GM12875 (cell line): ENCODE results near the gene C12orf76.
A peak's percentile ranks its signal among the peaks of the same experiment; 100 is the strongest.
"Not testable (repeated sequence)": the region's sequence is repeated elsewhere in the genome, so short reads cannot be mapped to it uniquely, and the experiment has no call there.

Experiments
- H3K4me3 ChIP-seq: one replicate; pipeline ENCODE4 v1.5.1; 2011; ENCODE audit warnings: low read depth, low read length, control low read depth
- TF ChIP-seq, protein P1 (sequence below): IDR thresholded peaks from 2 replicates; pipeline ENCODE4 v1.5.1; 2011; ENCODE audit warnings: low read depth, mild to moderate bottlenecking, control low read depth, inconsistent platforms, low read length, moderate library complexity, borderline replicate concordance; ENCODE audit not compliant: insufficient read depth

Gene C12orf76

DNA sequence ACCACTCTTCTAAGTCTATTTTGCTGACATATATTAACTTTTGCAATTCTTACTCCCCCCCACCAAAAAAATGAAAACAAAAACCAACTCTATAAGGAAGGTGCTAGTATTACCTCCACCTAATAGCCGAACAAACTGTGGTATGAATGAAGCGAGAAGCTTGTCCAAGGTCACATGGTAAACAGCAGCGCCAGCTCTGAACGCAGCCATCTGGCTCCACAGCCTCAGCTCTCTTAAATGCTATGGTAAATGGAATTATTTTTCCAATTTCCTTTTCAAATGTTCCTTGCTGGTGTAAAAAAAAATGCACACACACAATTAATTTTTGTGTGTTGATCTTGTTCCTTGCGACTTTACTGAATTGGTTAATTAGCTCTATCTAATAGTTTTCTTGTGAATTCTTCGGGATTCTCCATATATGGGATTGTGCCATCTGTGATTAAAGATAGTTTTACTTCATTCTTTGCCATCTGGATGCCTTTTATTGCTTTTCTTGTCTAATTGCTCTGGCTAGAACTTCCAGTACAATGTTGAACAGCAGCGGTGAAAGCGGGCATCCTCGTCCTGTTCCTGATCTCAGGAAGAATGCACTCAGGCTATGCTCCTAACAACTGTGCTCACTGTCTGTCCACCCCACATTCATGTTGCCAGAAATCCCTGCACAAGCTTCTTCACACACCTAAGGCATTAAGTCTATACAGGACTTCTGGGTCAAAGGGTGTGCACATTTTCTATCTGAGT lies 10.7 kb upstream of the C12orf76 start:
- TF ChIP-seq, protein P1, sequence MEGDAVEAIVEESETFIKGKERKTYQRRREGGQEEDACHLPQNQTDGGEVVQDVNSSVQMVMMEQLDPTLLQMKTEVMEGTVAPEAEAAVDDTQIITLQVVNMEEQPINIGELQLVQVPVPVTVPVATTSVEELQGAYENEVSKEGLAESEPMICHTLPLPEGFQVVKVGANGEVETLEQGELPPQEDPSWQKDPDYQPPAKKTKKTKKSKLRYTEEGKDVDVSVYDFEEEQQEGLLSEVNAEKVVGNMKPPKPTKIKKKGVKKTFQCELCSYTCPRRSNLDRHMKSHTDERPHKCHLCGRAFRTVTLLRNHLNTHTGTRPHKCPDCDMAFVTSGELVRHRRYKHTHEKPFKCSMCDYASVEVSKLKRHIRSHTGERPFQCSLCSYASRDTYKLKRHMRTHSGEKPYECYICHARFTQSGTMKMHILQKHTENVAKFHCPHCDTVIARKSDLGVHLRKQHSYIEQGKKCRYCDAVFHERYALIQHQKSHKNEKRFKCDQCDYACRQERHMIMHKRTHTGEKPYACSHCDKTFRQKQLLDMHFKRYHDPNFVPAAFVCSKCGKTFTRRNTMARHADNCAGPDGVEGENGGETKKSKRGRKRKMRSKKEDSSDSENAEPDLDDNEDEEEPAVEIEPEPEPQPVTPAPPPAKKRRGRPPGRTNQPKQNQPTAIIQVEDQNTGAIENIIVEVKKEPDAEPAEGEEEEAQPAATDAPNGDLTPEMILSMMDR = no peak
- no peak overlapping the region for H3K4me3 ChIP-seq

DNA sequence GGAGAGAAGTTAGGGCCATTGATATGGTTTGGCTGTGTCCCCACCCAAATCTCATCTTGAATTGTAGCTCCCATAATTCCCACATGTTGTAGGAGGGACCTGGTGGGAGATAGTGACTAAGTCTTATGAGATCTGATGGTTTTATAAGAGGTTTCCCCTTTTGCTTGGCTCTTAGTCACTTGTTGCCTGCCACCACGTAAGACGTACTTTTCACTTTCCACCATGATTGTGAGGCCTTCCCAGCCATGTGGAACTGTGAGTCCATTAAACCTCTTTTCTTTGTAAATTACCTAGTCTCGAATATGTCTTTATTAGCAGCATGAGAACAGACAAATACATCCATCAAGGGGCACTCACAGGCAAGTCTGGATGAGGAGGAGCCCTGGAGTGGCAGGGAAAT lies 8.3 kb upstream of the C12orf76 start:
- H3K4me3 ChIP-seq = not testable (repeated sequence)

DNA sequence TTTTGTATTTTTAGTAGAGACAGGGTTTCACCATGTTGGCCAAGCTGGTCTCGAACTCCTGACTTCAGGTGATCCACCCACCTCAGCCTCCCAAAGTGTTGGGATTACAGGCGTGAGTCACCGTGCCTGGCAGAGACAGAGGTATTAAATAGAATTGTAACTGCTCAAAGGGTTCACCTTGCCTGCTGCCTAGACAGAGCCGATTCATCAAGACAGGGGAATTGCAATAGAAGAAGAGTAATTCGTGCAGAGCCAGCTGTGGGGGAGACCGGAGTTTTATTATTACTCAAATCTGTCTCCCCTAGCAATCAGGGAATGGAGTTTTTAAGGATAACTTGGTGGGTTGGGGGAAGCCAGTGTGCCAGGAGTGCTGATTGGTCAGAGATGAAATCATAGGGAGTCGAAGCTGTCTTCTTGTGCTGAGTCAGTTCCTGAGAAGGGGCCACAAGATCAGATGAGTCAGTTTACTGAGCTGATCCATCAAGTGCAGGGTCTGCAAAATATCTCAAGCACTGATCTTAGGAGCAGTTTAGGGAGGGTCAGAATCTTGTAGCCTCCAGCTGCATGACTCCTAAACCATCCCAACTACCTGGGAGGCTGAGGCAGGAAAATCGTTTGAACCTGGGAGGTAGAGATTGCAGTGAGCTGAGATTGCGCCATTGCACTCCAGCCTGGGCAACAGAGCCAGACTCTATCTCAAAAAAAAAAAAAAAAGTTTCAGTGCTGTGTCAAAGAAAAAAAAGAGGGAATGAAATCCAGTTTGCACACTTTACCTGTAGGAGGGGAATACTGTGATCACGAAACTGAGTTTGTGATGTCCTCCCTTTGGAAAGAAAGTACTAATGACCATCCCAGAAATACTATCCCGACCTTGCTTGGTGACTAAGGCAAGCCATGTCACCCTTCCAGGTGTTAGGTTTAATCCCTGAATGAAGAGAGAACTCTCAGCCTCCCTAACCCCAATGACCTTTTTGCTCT lies 7.3 kb upstream of the C12orf76 start:
- not testable (repeated sequence) for H3K4me3 ChIP-seq

DNA sequence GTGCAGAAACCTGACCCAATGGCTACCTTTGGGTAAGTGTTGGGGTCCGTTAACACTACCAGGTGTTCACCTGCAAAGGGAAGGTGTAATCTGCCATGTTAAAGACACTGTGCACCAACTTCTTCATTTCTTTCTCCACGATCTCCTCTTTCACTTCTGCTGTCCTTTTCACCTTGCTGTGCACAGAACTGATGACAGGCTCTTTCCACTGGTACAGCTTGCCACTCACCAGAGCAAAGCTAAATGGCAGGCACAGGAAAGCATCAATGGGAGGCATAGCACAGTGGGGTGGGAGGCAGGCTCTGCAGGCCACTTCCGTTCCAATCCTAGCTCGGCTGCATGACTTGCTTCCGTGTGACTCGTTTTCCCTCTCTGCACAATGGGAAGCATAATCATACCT lies 2.6 kb upstream of the C12orf76 start:
- H3K4me3 ChIP-seq = no peak overlapping the region
- TF ChIP-seq, protein P1 = no peak

DNA sequence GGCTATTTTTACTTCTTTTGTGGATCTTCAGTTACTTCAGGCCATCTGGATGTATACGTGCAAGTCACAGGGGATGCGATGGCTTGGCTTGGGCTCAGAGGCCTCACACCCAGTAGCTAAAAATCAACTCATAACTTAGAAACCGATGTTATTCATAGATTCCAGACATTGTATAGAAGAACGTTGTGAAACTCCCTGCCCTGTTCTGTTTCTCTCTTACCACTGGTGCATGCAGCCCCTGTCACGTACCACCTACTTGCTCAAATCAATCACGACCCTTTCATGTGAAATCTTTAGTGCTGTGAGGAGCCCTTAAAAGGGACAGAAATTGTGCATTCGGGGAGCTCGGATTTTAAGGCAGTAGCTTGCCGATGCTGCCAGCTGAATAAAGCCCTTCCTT lies 1.3 kb upstream of the C12orf76 start:
- H3K4me3 ChIP-seq = not testable (repeated sequence)

DNA sequence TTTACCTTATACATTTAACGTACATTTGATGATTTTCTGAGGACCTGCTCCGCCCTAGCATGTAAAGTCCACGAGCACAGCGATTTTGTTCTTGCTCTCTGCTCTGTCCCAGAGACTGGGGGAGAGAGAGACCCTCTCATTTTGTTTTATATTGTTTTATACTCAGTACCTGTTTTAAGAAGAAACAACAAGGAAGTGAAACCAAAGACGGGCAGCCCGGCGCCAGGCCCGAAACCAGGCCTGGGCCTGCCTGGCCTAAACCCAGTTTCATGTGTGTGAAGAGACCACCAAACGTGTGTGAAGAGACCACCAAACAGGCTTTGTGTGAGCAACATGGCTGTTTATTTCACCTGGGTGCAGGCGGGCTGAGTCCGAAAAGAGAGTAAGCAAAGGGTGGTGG lies 712 bp upstream of the C12orf76 start:
- H3K4me3 ChIP-seq = peak overlapping the region; percentile 93

DNA sequence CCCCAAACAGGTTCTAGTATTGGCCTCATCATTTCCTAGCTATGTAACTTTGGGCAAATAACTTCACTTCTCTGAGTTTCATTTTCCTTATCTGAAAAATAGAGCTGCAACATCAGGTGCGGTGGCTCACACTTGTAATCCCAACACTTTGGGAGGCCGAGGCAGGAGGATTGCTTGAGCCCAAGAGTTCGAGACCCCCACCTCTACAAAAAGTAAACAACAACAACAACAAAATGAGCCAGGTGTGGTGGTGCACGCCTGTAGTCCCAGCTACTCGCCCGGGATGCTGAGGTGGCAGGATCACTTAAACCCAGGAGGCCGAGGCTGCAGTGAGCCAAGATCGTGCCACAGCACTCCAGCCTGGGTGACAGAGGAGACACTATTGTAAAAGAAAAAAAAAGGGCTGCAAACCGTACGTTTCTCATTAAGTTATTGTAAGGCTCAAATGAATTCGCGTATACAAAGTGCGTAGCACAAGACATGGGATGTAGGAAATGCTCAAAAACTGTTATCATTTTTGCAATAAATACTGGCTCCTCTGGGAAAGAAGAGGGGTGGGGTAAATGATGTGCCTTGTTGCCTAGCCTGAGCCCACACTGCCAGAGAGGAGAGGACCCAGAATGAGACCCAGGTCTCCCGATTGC lies 903 bp downstream of the C12orf76 start:
- TF ChIP-seq, protein P1 = no peak
- H3K4me3 ChIP-seq = peak overlapping the region; percentile 93

DNA sequence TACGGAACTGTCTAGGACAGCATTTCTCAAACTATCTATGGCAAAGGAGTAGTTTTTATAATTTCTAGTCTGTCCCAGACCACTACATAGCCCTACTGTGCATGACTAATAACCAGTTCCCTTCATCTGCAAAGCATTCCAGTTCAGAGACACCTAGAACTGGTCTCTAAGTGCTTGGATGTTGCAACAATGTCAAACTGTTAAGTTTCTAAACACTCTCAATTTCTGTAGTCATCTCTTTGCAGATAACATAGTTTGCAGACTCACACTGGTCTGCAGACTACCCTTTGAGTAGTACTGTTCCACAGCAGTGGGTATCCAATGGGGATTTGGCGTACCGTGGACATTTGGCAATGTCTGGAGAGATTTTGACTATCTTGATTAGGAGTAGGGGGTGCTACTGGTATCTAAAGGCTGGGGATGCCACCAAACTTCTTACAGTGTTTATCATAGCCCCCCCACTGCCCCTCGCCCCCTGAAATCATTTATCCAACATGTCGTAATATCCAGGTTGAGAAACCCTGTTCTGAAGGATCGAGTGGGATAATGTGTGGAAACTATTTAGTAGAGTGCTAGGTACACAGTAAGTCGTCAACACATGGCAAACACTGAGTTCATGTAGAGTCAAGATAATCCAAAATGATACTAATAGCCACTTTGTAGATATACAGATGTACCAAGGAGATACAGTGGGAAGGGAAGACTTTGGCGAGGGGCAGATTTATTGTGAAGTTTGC lies 1.7 kb downstream of the C12orf76 start:
- H3K4me3 ChIP-seq = no peak overlapping the region
- TF ChIP-seq, protein P1 = no peak
